Fibroblast of lung (primary cell): ENCODE measurements around the gene ID3.

ENCODE experiments used
- CTCF ChIP-seq, 2 donors: IDR thresholded peaks in 1 of 2; conservative IDR thresholded peaks in 1 of 2; 1 replicate in 1 of 2; 2 replicates in 1 of 2; pipeline ENCODE4 v1.5.1; 2011 to 2012; ENCODE audit warnings: low read length in 2 of 2, control low read depth in 1 of 2, inconsistent platforms in 1 of 2, low read depth in 1 of 2, mild to moderate bottlenecking in 1 of 2
- EZH2 ChIP-seq: IDR thresholded peaks from 2 replicates; pipeline ENCODE4 v1.5.1; 2012; ENCODE audit warnings: low read length, control low read depth, mild to moderate bottlenecking; ENCODE audit errors: missing control alignments

- TF ChIP-seq EZH2 = no peak
- TF ChIP-seq CTCF (conservative IDR thresholded peaks at IDR 0.05 in 1 of 2, IDR thresholded peaks at IDR 0.05 in 1 of 2; ENCODE audit: low read depth in 1 of 2, low read length in 2 of 2) = no peak
Observed at GRCh38 chr1:23607944-23608343, 48.6 kb upstream of the ID3 start.
